D341Med (cell line): ENCODE results near the gene MAP2K1.
"Not testable (repeated sequence)": the region's sequence is repeated elsewhere in the genome, so short reads cannot be mapped to it uniquely, and the experiment has no call there.

Experiments
- DNase-seq: peaks from one replicate; pipeline ENCODE4 v3.0.0; 2012; ENCODE audit warnings: low spot score

The MAP2K1 gene

GRCh38 chr15:66393037-66393436 is 6.3 kb downstream of the MAP2K1 start:
- not testable (repeated sequence) for DNase-seq

- DNase-seq, result no peak
Measured at GRCh38 chr15:66394472-66394871, 7.8 kb downstream of the MAP2K1 start.

GRCh38 chr15:66394915-66395314 is 8.2 kb downstream of the MAP2K1 start:
- no peak for DNase-seq

GRCh38 chr15:66399276-66399675 is 12.6 kb downstream of the MAP2K1 start:
- DNase-seq, result no peak

- DNase-seq, result no peak
Measured at GRCh38 chr15:66400351-66400774, 13.7 kb downstream of the MAP2K1 start.

GRCh38 chr15:66401130-66402021 is 14.7 kb downstream of the MAP2K1 start:
- peak; percentile 26 for DNase-seq

- DNase-seq, result no peak
Measured at GRCh38 chr15:66402761-66403284, 16.1 kb downstream of the MAP2K1 start.

- DNase-seq, result no peak
Measured at GRCh38 chr15:66403323-66403722, 16.6 kb downstream of the MAP2K1 start.

- no peak for DNase-seq
Measured at GRCh38 chr15:66404122-66404521, 17.4 kb downstream of the MAP2K1 start.

GRCh38 chr15:66404532-66404931 is 17.8 kb downstream of the MAP2K1 start:
- no peak for DNase-seq

- no peak for DNase-seq
Measured at GRCh38 chr15:66405007-66405406, 18.3 kb downstream of the MAP2K1 start.

GRCh38 chr15:66405615-66406014 is 18.9 kb downstream of the MAP2K1 start:
- DNase-seq, result no peak

GRCh38 chr15:66408254-66408653 is 21.5 kb downstream of the MAP2K1 start:
- peak; percentile 50 for DNase-seq

GRCh38 chr15:66408675-66409282 is 22.1 kb downstream of the MAP2K1 start:
- DNase-seq, result no peak

- DNase-seq, result no peak
Measured at GRCh38 chr15:66409565-66410108, 22.9 kb downstream of the MAP2K1 start.

- no peak for DNase-seq
Measured at GRCh38 chr15:66411190-66411589, 24.5 kb downstream of the MAP2K1 start.

- no peak for DNase-seq
Measured at GRCh38 chr15:66412220-66412619, 25.5 kb downstream of the MAP2K1 start.

- no peak for DNase-seq
Measured at GRCh38 chr15:66413579-66413978, 26.9 kb downstream of the MAP2K1 start.

- DNase-seq, result no peak
Measured at GRCh38 chr15:66415360-66415759, 28.6 kb downstream of the MAP2K1 start.

- DNase-seq, result no peak
Measured at GRCh38 chr15:66417736-66418135, 31.0 kb downstream of the MAP2K1 start.

- DNase-seq, result no peak
Measured at GRCh38 chr15:66419471-66419870, 32.8 kb downstream of the MAP2K1 start.

- DNase-seq, result no peak
Measured at GRCh38 chr15:66422347-66422746, 35.6 kb downstream of the MAP2K1 start.

GRCh38 chr15:66423149-66423548 is 36.4 kb downstream of the MAP2K1 start:
- no peak for DNase-seq
